HepG2 (cell line): ENCODE measurements around the gene LEMD3. TPM values are rescaled to one million over a fixed set of nuclear protein-coding genes. Genes with fewer than 3 reads are reported as not detected.

Experiments
- ATAC-seq: fragments of 200-7000 bp; cut with Tn5 transposase; 3 replicates; pipeline ENCODE4 v1.9.1; 2020; ENCODE audit warnings: mild to moderate bottlenecking, moderate library complexity
- BruUV-seq: library from RNA; stranded (reverse); fragments of 400-500 nt; replicated peaks from 2 replicates; lab custom pipeline; 2021; lab: Mats Ljungman, UMichigan
- CTCF ChIA-PET: fragments of 300-600 bp; formaldehyde crosslinking; extraction: SDS; loops from one replicate; lab custom pipeline; 2021; ENCODE audit warnings: low total read pairs, inconsistent platforms, low intra/inter-chr PET ratio; lab: Yijun Ruan, JAX
- POLR2A ChIA-PET: fragments of 350-600 bp; sonication (Branson Sonifier 250); formaldehyde crosslinking; loops from one replicate; lab custom pipeline; 2020; ENCODE audit warnings: antibody characterized with exemption, inconsistent platforms; lab: Yijun Ruan, JAX
- DNase-seq: peaks from one replicate; pipeline ENCODE4 v3.0.0-alpha.2; 2015; ENCODE audit warnings: low spot score
- FAIRE-seq: peaks from 3 replicates; lab custom pipeline; 2011; peaks lifted over from hg19 to GRCh38; lab: Jason Lieb, UNC
- H2AFZ ChIP-seq: one replicate; pipeline ENCODE4 v1.6.1; 2011; ENCODE audit warnings: low read length, inconsistent platforms
- H3K27ac ChIP-seq: fragments of 300-600 bp; 3 replicates; pipeline ENCODE4 v1.8.0; 2011; ENCODE audit warnings: mixed run types, mild to moderate bottlenecking, mixed read lengths, low read length, inconsistent platforms; ENCODE audit not compliant: insufficient read depth; ENCODE audit errors: extremely low read length
- H3K27me3 ChIP-seq, 2 experiments: fragments of 200-600 bp in 1 of 2; 2 replicates in 1 of 2; 3 replicates in 1 of 2; pipeline versions ENCODE4 v1.6.0 to v1.8.0; 2011; ENCODE audit warnings: low read length in 2 of 2, mild to moderate bottlenecking in 2 of 2, moderate library complexity in 2 of 2, inconsistent platforms in 1 of 2; ENCODE audit not compliant: insufficient read depth in 2 of 2, control insufficient read depth in 1 of 2
- H3K36me3 ChIP-seq, 2 experiments: fragments of 200-600 bp in 1 of 2; replicated peaks in 1 of 2; 2 replicates in 1 of 2; 3 replicates in 1 of 2; pipeline versions ENCODE4 v1.5.1 to v1.8.0; 2011; ENCODE audit warnings: low read length in 2 of 2, inconsistent platforms in 1 of 2; ENCODE audit not compliant: insufficient read depth in 2 of 2, control insufficient read depth in 1 of 2
- H3K4me1 ChIP-seq: 2 replicates; pipeline ENCODE4 v1.5.1; 2012; ENCODE audit warnings: low read length, inconsistent platforms; ENCODE audit not compliant: insufficient read depth
- H3K4me2 ChIP-seq: 2 replicates; pipeline ENCODE4 v1.6.0; 2011; ENCODE audit warnings: low read depth, low read length, inconsistent platforms
- H3K4me3 ChIP-seq, 3 experiments: fragments of 200-600 bp in 1 of 3; sonication (generic), shearing (Covaris generic) in 1 of 3; replicated peaks in 1 of 3; 2 replicates each; pipeline ENCODE4 v1.5.1; 2011 to 2016; ENCODE audit warnings: low read length in 3 of 3, inconsistent platforms in 2 of 3, low read depth in 2 of 3, mild to moderate bottlenecking in 2 of 3, control low read depth in 1 of 3, mixed read lengths in 1 of 3; ENCODE audit not compliant: insufficient read depth in 1 of 3
- H3K79me2 ChIP-seq: one replicate; pipeline ENCODE4 v1.6.1; 2011; ENCODE audit warnings: low read length, inconsistent platforms; ENCODE audit not compliant: insufficient read depth
- H3K9ac ChIP-seq: 2 replicates; pipeline ENCODE4 v1.6.0; 2011; ENCODE audit warnings: mild to moderate bottlenecking, low read depth, low read length, inconsistent platforms; ENCODE audit not compliant: insufficient read depth
- H3K9me3 ChIP-seq: 2 replicates; pipeline ENCODE4 v1.5.1; 2012; ENCODE audit warnings: mild to moderate bottlenecking, low read length
- H4K20me1 ChIP-seq: 2 replicates; pipeline ENCODE4 v1.6.0; 2011; ENCODE audit warnings: inconsistent platforms, mild to moderate bottlenecking, low read length, moderate library complexity; ENCODE audit not compliant: insufficient read depth
- ASH2L ChIP-seq: fragments of 300-600, 200-600 bp; sonication (generic); IDR thresholded peaks from 2 replicates; pipeline ENCODE4 v1.7.0; 2017; ENCODE audit warnings: low read depth, mild to moderate bottlenecking, moderate library complexity, mixed read lengths, low read length; ENCODE audit not compliant: insufficient read length
- CREB1 ChIP-seq, 2 experiments: fragments of 450-650 bp in 1 of 2; IDR thresholded peaks; 2 replicates each; pipeline ENCODE4 v1.6.1; 2016 to 2017; ENCODE audit warnings: control low read depth in 1 of 2, mild to moderate bottlenecking in 1 of 2, missing compliant biosample characterization in 1 of 2, missing genetic modification characterization in 1 of 2
- FOXM1 ChIP-seq: sonication (generic); formaldehyde crosslinking; IDR thresholded peaks from 2 replicates; pipeline ENCODE4 v1.5.0; 2020; ENCODE audit warnings: missing genetic modification reagents
- HBP1 ChIP-seq: IDR thresholded peaks from 2 replicates; pipeline ENCODE4 v1.6.1; 2016; ENCODE audit warnings: low read depth, control low read depth
- HDAC1 ChIP-seq: sonication (generic); formaldehyde crosslinking; IDR thresholded peaks from 2 replicates; pipeline ENCODE4 v1.5.1; 2020; ENCODE audit warnings: mild to moderate bottlenecking, missing genetic modification reagents
- HMGXB4 ChIP-seq, 2 experiments: sonication (generic) in 1 of 2; formaldehyde crosslinking in 1 of 2; IDR thresholded peaks; 2 replicates each; pipeline versions ENCODE4 v1.4.0 to v1.6.1; 2018 to 2020; ENCODE audit warnings: missing genetic modification reagents in 2 of 2, borderline replicate concordance in 1 of 2, low read depth in 1 of 2, mild to moderate bottlenecking in 1 of 2, missing biosample characterization in 1 of 2
- MZF1 ChIP-seq: sonication (generic); formaldehyde crosslinking; IDR thresholded peaks from 2 replicates; pipeline ENCODE4 v1.8.1; 2023; ENCODE audit warnings: mild to moderate bottlenecking, missing genetic modification reagents, borderline replicate concordance
- NCOA2 ChIP-seq: sonication (generic); formaldehyde crosslinking; IDR thresholded peaks from 2 replicates; pipeline ENCODE4 v1.8.0; 2022; ENCODE audit warnings: inconsistent platforms
- NR2C2 ChIP-seq: sonication (generic); formaldehyde crosslinking; IDR thresholded peaks from 2 replicates; pipeline ENCODE4 v1.4.0; 2020; ENCODE audit warnings: missing genetic modification reagents, mild to moderate bottlenecking, moderate library complexity, borderline replicate concordance
- SP5 ChIP-seq: IDR thresholded peaks from 2 replicates; pipeline ENCODE4 v1.6.1; 2016; ENCODE audit warnings: low read depth, borderline replicate concordance
- ZNF143 ChIP-seq: sonication (generic); formaldehyde crosslinking; IDR thresholded peaks from 2 replicates; pipeline ENCODE4 v1.4.0; 2020; ENCODE audit warnings: missing genetic modification reagents
- ZNF362 ChIP-seq: sonication (generic); formaldehyde crosslinking; IDR thresholded peaks from 2 replicates; pipeline ENCODE4 v1.4.0; 2020; ENCODE audit warnings: missing genetic modification reagents, mild to moderate bottlenecking, borderline replicate concordance
- ZNF431 ChIP-seq: sonication (generic); formaldehyde crosslinking; IDR thresholded peaks from 2 replicates; pipeline ENCODE4 v1.9.0; 2022; ENCODE audit warnings: missing genetic modification reagents, low read depth, mild to moderate bottlenecking, borderline replicate concordance
- ZNF773 ChIP-seq: sonication (generic); formaldehyde crosslinking; IDR thresholded peaks from 2 replicates; pipeline ENCODE4 v1.4.0; 2020; ENCODE audit warnings: missing genetic modification reagents, borderline replicate concordance
- ZNF781 ChIP-seq: sonication (generic); formaldehyde crosslinking; IDR thresholded peaks from 2 replicates; pipeline ENCODE4 v1.5.1; 2020; ENCODE audit warnings: borderline replicate concordance, mild to moderate bottlenecking, missing genetic modification reagents; ENCODE audit errors: not compliant biosample characterization
- ZNF800 ChIP-seq: sonication (generic); formaldehyde crosslinking; IDR thresholded peaks from 2 replicates; pipeline ENCODE4 v1.4.0; 2020; ENCODE audit warnings: missing genetic modification reagents
- WGBS: methylation state at CpG from one replicate; pipeline ENCODE4 v1.1.6; 2017; ENCODE audit warnings: low lambda C conversion rate; 5-methylcytosine and 5-hydroxymethylcytosine counted together
- in situ Hi-C: cut with HindIII; loops from 2 replicates; pipeline ENCODE4 v1.10.0; 2017; ENCODE audit warnings: low pct_unique_long_range_greater_than_20kb; ENCODE audit not compliant: extremely low pct_ligation_motif_present
- intact Hi-C: fragments of 100-400 bp; cut with micrococcal nuclease; formaldehyde crosslinking; loops from one replicate; pipeline ENCODE4 v1.10.0; 2022; ENCODE audit not compliant: unreplicated experiment
- polyA plus RNA-seq, 8 experiments: library from polyadenylated mRNA; depleted of rRNA in 3 of 8; stranded (reverse) in 7 of 8; unstranded in 1 of 8; fragments of >200 nt; fragmentation: Illumina TruSeq in 4 of 8; extraction: Trizol in 4 of 8; gene quantifications; 2 replicates each; pipeline versions ENCODE4 v1.2.1 to v1.2.3, GENCODE V29; 2011 to 2016; ENCODE audit warnings: low read depth in 4 of 8, missing spikeins in 1 of 8, mixed read lengths in 1 of 8; ENCODE audit not compliant: insufficient read depth in 1 of 8
- total RNA-seq, 5 experiments: library from RNA; depleted of rRNA; stranded (reverse); fragments of >200 nt; fragmentation: Illumina TruSeq; extraction: Trizol; gene quantifications; 2 replicates each; pipeline ENCODE4 v1.2.3, GENCODE V29; 2016; ENCODE audit warnings: low read depth in 1 of 5

LEMD3 gene
- total and polyA plus RNA-seq, 2 of the 13 experiments (the other 11 are each of a cell fraction or from before 2014, with no cell fraction given) = 9.3 to 18.7 TPM

GRCh38 chr12:65140738-65141137 is 28.6 kb upstream of the LEMD3 start:
- Histone ChIP-seq H3K4me3 (no peak overlapping the region), H3K9ac (no peak overlapping the region), H3K27me3 (no peaks in the 10 kb centered on the region; a peak in 1 of 5 replicates), H2AFZ (no peak overlapping the region)
- no peak for ATAC-seq
- no peak for DNase-seq
- intact Hi-C loops = no loop called here
- no peak for TF ChIP-seq CREB1 (IDR thresholded peaks at IDR 0.05)
- TF ChIP-seq CREB1 (CRISPR knock-in tag; IDR thresholded peaks at IDR 0.05) = no peak
- no peak for TF ChIP-seq ZNF781 (CRISPR knock-in tag)
- TF ChIP-seq ZNF362 (CRISPR knock-in tag) = no peak
- no peak for TF ChIP-seq ZNF800 (CRISPR knock-in tag)
- no peak for TF ChIP-seq MZF1 (CRISPR knock-in tag)
- TF ChIP-seq SP5 = no peak
- TF ChIP-seq HBP1 (CRISPR knock-in tag) = no peak
- TF ChIP-seq ASH2L = no peak
- no peak for TF ChIP-seq HDAC1 (CRISPR knock-in tag)
- no peak for TF ChIP-seq NCOA2 (CRISPR knock-in tag)
- TF ChIP-seq FOXM1 (CRISPR knock-in tag) = no peak
- no peak for TF ChIP-seq NR2C2 (CRISPR knock-in tag)
- no peak for TF ChIP-seq ZNF431 (CRISPR knock-in tag)
- TF ChIP-seq ZNF143 (CRISPR knock-in tag) = no peak
- TF ChIP-seq HMGXB4 (CRISPR knock-in tag; IDR thresholded peaks at IDR 0.05; ENCODE audit: borderline replicate concordance in 1 of 2, low read depth in 1 of 2) = no peak
- no peak for TF ChIP-seq ZNF773 (CRISPR knock-in tag)
- TF ChIP-seq, all 625 proteins: peak for 0
- no peaks in the 10 kb centered on the region for H4K20me1 ChIP-seq
- in situ Hi-C loops = no loop called here
- ChIA-PET CTCF (no interaction called here), POLR2A (no interaction called here)
- no peak overlapping the region for H3K27ac ChIP-seq
- no peaks in the 10 kb centered on the region for H3K4me1 ChIP-seq
- BruUV-seq = no TSS peak
- no peak overlapping the region for H3K4me2 ChIP-seq
- no peaks in the 10 kb centered on the region for H3K9me3 ChIP-seq
- no peak for FAIRE-seq
- H3K36me3 ChIP-seq = no peaks in the 10 kb centered on the region
- no peaks in the 10 kb centered on the region for H3K79me2 ChIP-seq
- WGBS = 0% methylated on average over 1 of the region's 1 CpG
